Fibroblast of gingiva (primary cell): ENCODE data around the gene GARIN6.
A peak's percentile ranks its signal among the peaks of the same experiment; 100 is the strongest.
"Not testable (repeated sequence)": the region's sequence is repeated elsewhere in the genome, so short reads cannot be mapped to it uniquely, and the experiment has no call there.

Experiments
- DNase-seq: peaks from one replicate; pipeline ENCODE4 v3.0.0-alpha.2; 2011; ENCODE audit warnings: low read depth

The GARIN6 gene

GRCh38 chr12:99647453-99647852, at the start of gene GARIN6:
TSS of gene GARIN6 (plus strand) at chr12:99647753. CDS start at chr12:99648175, 422 bp downstream.
- DNase-seq: no peak

DNA sequence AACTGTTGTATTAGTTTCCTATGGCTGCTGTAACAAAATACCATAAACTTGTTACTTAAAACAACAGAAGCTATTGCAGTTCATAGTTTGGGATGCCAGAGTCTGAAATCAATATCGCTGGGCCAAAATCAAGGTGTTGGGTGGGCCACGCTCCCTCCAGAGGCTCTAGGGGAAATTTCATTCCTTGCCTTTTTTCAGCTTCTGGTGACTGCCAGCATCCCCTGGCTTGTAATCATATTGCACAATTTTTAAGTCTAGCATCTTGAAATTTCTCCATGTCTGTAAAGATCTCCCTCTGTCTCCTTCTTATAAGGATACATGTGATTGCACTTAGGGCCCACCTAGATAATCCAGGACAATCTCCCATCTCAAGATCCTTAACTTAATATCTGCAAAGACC, 48.8 kb upstream of the GARIN6 start:
- no peak for DNase-seq

DNA sequence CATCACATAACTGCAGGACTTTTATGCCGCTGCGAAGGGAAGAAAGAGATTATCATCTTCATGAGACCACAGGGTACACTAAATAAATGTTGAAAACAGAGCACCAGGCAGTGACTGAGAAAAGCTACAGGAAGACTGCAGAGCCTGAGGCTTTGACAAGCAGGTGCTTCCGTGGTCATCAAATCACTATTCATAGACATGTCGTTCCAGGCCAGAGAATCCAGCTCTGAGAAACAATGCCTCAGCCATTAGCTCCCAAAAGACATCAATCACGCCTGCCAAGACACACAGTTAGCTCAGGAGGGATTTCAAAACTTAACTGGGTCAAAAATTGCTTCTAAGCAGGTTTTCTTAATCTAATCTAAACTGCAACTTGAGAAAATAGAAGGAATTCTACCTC, 47.2 kb upstream of the GARIN6 start:
- DNase-seq: no peak

DNA sequence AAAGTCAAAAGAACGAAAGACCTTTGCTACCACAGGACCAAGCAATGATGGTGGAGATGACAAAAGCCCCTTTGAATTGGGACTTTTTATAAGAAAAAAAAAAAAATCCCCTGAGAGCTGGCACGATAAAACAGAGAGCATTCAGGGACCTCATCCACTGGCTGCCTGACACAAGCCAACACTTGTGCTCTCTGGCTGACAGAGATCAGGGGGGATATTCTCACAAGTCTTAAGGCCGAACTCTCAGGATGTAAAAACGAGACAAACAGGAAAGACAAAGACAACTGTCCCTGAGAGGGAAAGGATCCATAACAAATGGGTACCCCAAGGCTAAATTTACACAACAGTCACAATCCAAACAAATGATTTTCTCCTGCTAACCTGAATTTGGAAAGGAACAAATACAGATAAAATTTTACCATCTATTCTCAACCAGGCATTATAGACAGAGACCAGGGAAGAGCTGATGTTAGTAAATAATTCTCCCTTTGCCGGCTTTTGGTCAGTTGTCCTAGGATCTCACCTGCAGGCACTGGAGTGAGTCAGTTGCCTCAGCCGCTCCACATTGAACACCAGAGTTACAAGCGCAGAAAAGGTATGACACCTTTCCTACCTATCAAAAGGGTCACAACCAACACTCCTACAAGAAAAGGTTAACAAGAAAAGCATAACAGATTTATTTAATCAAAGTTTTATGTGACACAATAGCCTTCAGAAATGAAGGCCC, 37.9 kb upstream of the GARIN6 start:
- DNase-seq: no peak

GRCh38 chr12:99611117-99611516, 36.4 kb upstream of the GARIN6 start:
- DNase-seq: no peak

DNA sequence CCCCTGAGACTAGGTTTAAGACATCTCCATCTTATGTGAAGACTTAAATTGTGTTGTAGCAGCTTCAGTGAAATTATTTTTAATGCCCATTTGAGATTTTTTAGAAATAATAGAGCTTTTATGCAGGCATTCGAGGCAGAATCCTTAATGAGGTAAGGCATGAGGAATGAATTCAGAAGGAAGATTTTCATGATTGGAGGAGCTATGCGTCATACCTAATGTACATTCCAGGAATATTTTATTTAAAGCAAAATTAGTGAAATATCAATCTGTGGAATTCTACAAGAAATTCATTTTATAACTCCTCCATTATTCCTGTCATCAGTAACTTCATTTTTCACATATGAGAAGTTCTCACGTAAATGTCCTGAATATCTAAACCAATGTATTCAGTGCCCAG, 36.0 kb upstream of the GARIN6 start:
- no peak for DNase-seq

- DNase-seq: no peak
These were observed 28.9 kb upstream of the GARIN6 start for GRCh38 chr12:99618657-99619056.

- peak; percentile 33 for DNase-seq
These were observed 28.0 kb upstream of the GARIN6 start for GRCh38 chr12:99619389-99620158.

- DNase-seq: no peak
These were observed 27.4 kb upstream of the GARIN6 start for GRCh38 chr12:99620159-99620479.

- not testable (repeated sequence) for DNase-seq
These were observed 23.0 kb upstream of the GARIN6 start for GRCh38 chr12:99624591-99624990.

- DNase-seq: no peak
These were observed 20.1 kb upstream of the GARIN6 start for GRCh38 chr12:99627459-99627858.

GRCh38 chr12:99644629-99645028, 2.9 kb upstream of the GARIN6 start:
- DNase-seq: no peak

DNA sequence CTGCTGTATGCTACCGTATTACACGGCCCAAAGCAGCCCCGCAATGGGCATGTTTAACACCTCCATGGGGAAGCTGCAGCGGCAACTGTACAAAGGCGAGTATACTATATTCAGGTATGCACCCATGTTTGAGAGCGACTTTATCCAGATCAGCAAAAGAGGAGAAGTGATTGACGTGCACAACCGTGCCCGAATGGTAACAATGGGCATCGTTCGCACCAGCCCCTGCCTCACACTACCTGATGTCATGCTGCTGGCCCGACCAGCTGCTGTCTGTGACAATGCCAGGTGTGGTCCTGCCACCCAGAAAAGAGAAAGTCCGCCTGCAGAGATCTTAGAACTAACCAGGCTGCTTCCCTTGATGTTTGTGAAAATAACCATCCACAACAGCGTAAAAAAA, 630 bp downstream of the GARIN6 start:
- no peak for DNase-seq

DNA sequence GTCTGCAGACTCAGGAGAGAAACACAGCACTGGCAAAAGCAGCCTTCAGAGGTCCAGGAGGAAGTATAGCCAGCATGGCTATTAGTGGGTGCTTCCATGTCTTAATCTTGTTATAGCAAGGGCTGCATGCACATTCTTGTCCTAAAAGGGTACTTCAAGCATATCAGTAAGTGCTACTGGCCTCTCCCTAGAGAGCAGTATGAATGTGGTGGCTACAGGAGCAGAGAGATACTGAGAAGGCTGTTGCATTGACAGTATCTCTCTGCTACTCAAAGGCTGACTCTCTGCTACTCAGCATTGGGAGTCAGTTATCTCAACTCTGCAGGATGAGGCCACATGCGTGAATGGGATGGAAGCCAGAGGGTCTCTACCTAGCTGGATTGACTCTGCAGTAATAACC, 2.0 kb downstream of the GARIN6 start:
- no peak for DNase-seq

GRCh38 chr12:99658671-99659349, 11.3 kb downstream of the GARIN6 start:
- DNase-seq: no peak

GRCh38 chr12:99670635-99671034, 23.1 kb downstream of the GARIN6 start:
- no peak for DNase-seq

DNA sequence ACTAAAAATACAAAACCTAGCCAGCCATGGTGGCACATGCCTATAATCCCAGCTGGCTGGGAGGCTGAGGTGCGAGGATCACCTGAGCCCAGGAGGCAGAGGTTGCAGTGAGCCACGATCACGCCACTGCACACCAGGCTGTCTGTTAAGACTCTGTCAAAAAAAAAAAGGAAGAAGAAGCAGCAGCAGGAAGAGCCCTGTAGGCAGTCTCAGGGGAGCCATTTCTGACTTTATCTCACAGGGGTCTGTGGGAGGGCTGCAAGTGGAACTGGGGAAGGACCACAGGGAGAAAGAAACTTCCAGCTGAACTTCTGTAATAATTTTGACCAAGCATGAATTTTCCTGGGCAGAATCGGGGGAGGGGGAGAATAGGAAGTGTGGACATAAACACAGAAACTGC, 32.7 kb downstream of the GARIN6 start:
- DNase-seq: no peak

- DNase-seq: no peak
These were observed 38.6 kb downstream of the GARIN6 start for GRCh38 chr12:99686142-99686541.

- DNase-seq: no peak
These were observed 47.5 kb downstream of the GARIN6 start for GRCh38 chr12:99695050-99695449.
